DLD1 (cell line): Measurements from ENCODE around the gene PPP2R5E.
"Not testable (repeated sequence)": the region's sequence is repeated elsewhere in the genome, so short reads cannot be mapped to it uniquely, and the experiment has no call there.

Source experiments
- in situ Hi-C: cut with HindIII; loops from 2 replicates; pipeline ENCODE4 v1.10.0; 2017; ENCODE audit warnings: low sequenced_read_pairs

Gene PPP2R5E

GRCh38 chr14:63392236-63392635, 150.9 kb downstream of the PPP2R5E start:
- in situ Hi-C loops = no loop called here

GRCh38 chr14:63388766-63389431, 154.3 kb downstream of the PPP2R5E start:
- in situ Hi-C loops = no loop called here

GRCh38 chr14:63387711-63388110, 155.5 kb downstream of the PPP2R5E start:
- in situ Hi-C loops = no loop called here

GRCh38 chr14:63383776-63384367, 159.3 kb downstream of the PPP2R5E start:
- in situ Hi-C loops = no loop called here

GRCh38 chr14:63378444-63378843, 164.7 kb downstream of the PPP2R5E start:
- in situ Hi-C loops = no loop called here

GRCh38 chr14:63375769-63376168, 167.4 kb downstream of the PPP2R5E start:
- in situ Hi-C loops = no loop called here

GRCh38 chr14:63371613-63372012, 171.6 kb downstream of the PPP2R5E start:
- in situ Hi-C loops = not testable (repeated sequence)

- in situ Hi-C loops = no loop called here
Measured at GRCh38 chr14:63371033-63371432, 172.1 kb downstream of the PPP2R5E start.

- in situ Hi-C loops = no loop called here
Measured at GRCh38 chr14:63367742-63368364, 175.3 kb downstream of the PPP2R5E start.

- in situ Hi-C loops = no loop called here
Measured at GRCh38 chr14:63362389-63362819, 180.8 kb downstream of the PPP2R5E start.

GRCh38 chr14:63361790-63362189, 181.4 kb downstream of the PPP2R5E start:
- in situ Hi-C loops = no loop called here

- in situ Hi-C loops = no loop called here
Measured at GRCh38 chr14:63357841-63358240, 185.3 kb downstream of the PPP2R5E start.

GRCh38 chr14:63345826-63346225, 197.4 kb downstream of the PPP2R5E start:
- in situ Hi-C loops = no loop called here

- in situ Hi-C loops = no loop called here
Measured at GRCh38 chr14:63344336-63344735, 198.8 kb downstream of the PPP2R5E start.

- in situ Hi-C loops = no loop called here
Measured at GRCh38 chr14:63343878-63344277, 199.3 kb downstream of the PPP2R5E start.

GRCh38 chr14:63342371-63342770, 200.8 kb downstream of the PPP2R5E start:
- in situ Hi-C loops = no loop called here

GRCh38 chr14:63328787-63329737, 214.1 kb downstream of the PPP2R5E start:
- in situ Hi-C loops = no loop called here

- in situ Hi-C loops = no loop called here
Measured at GRCh38 chr14:63326840-63327239, 216.3 kb downstream of the PPP2R5E start.

- in situ Hi-C loops = no loop called here
Measured at GRCh38 chr14:63322897-63323573, 220.1 kb downstream of the PPP2R5E start.

- in situ Hi-C loops = no loop called here
Measured at GRCh38 chr14:63322472-63322871, 220.7 kb downstream of the PPP2R5E start.
